ENCODE results near the gene SMAP1. TPM values are rescaled to one million over a fixed set of nuclear protein-coding genes. Genes with fewer than 3 reads are reported as not detected.

The SMAP1 gene
- total and polyA plus RNA-seq, 2 experiments from 2014 or later, result 31.1 to 34.6 TPM

- no peak for TF ChIP-seq ZNF462 (CRISPR knock-in tag; IDR thresholded peaks at IDR 0.05)
- no peak for TF ChIP-seq POLR2AphosphoS5 (IDR thresholded peaks at IDR 0.05; ENCODE audit: low read depth)
- TF ChIP-seq STAT1 (IDR thresholded peaks at IDR 0.05; ENCODE audit: unreplicated experiment), result no peak
- no peak for TF ChIP-seq REST (IDR thresholded peaks at IDR 0.05; ENCODE audit: unreplicated experiment)
- TF ChIP-seq NANOG (IDR thresholded peaks at IDR 0.05; ENCODE audit: borderline replicate concordance), result no peak
- no peak for TF ChIP-seq EZH2phosphoT487 (IDR thresholded peaks at IDR 0.05; ENCODE audit: unreplicated experiment)
- no peak for TF ChIP-seq JUNB (IDR thresholded peaks at IDR 0.05; ENCODE audit: unreplicated experiment)
Measured at GRCh38 chr6:70823651-70824050, 156.0 kb downstream of the SMAP1 start (continued).
